Limb (tissue), 2 donors: ENCODE measurements around the gene ADAM15.

Experiments
- DNase-seq, 2 donors: peaks; one replicate each; pipeline ENCODE4 v3.0.0-alpha.2; 2016; ENCODE audit errors: extremely low spot score in 2 of 2

Gene ADAM15

GRCh38 chr1:155030243-155030795 lies 20.8 kb upstream of the ADAM15 start:
- DNase-seq, result no peak

- no peak for DNase-seq
These were observed 20.2 kb upstream of the ADAM15 start for GRCh38 chr1:155030899-155031298.

GRCh38 chr1:155032886-155033285 lies 18.2 kb upstream of the ADAM15 start:
- no peak for DNase-seq

GRCh38 chr1:155033524-155033923 lies 17.6 kb upstream of the ADAM15 start, which contains the start of the genes DCST1 and DCST2:
DCST1 (plus strand) TSS chr1:155033824; CDS start chr1:155034037, 213 bp downstream.
DCST2 (minus strand) TSS chr1:155033781; CDS start chr1:155033701, 80 bp downstream.
- DNase-seq, result no peak

- no peak for DNase-seq
These were observed 16.6 kb upstream of the ADAM15 start for GRCh38 chr1:155034318-155035208.

GRCh38 chr1:155035936-155036335 lies 15.2 kb upstream of the ADAM15 start:
- DNase-seq, result no peak

GRCh38 chr1:155037043-155037442 lies 14.1 kb upstream of the ADAM15 start:
- DNase-seq, result no peak

GRCh38 chr1:155037851-155038441 lies 13.2 kb upstream of the ADAM15 start:
- DNase-seq, result no peak

GRCh38 chr1:155038602-155039307 lies 12.4 kb upstream of the ADAM15 start:
- DNase-seq, result no peak

GRCh38 chr1:155039308-155039669 lies 11.8 kb upstream of the ADAM15 start:
- no peak for DNase-seq

GRCh38 chr1:155040358-155041093 lies 10.6 kb upstream of the ADAM15 start:
- no peak for DNase-seq

- no peak for DNase-seq
These were observed 8.3 kb upstream of the ADAM15 start for GRCh38 chr1:155042789-155043188.

GRCh38 chr1:155043301-155043702 lies 7.8 kb upstream of the ADAM15 start:
- no peak for DNase-seq

GRCh38 chr1:155043793-155044192 lies 7.3 kb upstream of the ADAM15 start:
- no peak for DNase-seq

- DNase-seq, result no peak
These were observed 6.8 kb upstream of the ADAM15 start for GRCh38 chr1:155044365-155044764.

- no peak for DNase-seq
These were observed 6.1 kb upstream of the ADAM15 start for GRCh38 chr1:155044812-155045657.

- DNase-seq, result no peak
These were observed 2.4 kb upstream of the ADAM15 start for GRCh38 chr1:155048449-155049334.

- DNase-seq, result no peak
These were observed 1.2 kb upstream of the ADAM15 start for GRCh38 chr1:155049651-155050559.
